Epidermal melanocyte (primary cell): Measurements from ENCODE around the gene TSHR.

Source experiments
- DNase-seq: peaks from one replicate; pipeline ENCODE4 v3.0.0; 2011; ENCODE audit warnings: low spot score; ENCODE audit not compliant: insufficient read length

The TSHR gene

GRCh38 chr14:81176241-81176640 is 220.8 kb downstream of the TSHR start:
- DNase-seq: no peak

DNA sequence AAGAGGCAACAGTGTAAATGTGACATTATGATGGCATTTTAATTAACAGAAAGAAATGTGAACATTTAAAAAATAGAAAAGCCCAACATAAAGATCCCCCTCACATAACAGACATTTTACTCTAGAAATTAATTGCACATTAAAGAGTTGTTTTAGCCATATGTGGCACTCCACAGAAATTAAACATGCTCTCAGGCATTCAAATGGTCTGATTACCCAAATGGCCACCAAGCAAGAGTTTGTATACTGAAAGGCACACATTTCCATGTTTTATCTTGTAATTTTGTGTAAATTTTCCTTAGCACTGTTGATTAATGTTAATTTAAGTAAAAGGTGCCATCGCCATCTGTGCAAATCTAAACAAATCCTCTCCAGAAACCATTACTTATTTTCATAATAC is 221.8 kb downstream of the TSHR start:
- no peak for DNase-seq

GRCh38 chr14:81178063-81178462 is 222.6 kb downstream of the TSHR start:
- no peak for DNase-seq

DNA sequence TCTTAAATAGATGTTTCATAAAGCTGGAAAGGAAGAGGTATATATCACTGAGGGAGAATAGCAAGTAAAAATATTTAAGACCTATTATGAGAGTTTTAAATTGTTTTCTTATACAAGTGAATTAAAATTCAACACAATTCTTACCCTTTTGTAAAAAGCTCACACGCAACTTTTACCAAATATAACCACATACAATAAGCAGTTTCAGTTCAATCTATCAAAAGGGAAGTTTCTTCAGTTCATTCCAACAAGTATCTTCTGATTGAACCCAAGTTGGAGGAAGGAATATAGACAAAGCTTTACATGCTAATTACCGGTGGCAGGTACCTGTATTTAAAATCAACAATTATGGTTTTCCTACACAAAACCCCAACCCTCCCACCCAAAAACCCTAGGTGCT is 224.2 kb downstream of the TSHR start:
- no peak for DNase-seq

DNA sequence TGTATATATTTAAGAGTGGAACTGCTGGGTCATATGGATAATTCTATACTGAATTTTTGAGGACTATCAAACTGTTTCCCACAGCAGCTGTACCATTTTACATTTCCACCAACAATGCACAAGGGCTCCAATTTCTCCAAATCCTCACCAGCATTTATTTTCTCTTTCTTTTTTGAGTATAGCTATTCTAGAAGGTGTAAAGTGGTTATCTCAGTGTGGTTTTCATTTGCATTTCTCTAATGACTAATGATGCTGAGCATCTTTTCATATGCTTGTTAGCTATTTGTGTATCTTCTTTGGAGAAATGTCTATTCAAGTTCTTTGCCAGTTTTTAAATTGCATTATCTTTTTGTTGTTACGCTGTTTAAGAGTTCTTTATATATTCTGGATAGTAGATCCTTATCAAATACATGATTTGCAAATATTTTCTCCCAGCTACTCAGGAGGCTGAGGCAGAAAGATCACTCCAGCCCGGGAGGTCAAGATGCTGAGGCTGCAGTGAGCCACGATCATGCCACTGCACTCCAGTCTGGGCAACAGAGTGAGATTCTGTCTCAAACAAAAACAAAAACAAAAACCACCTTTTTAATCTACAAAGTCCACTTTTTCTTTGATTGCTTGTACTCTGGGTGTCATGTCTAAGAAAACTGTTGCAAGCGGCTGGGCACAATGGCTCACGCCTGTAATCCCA is 232.6 kb downstream of the TSHR start:
- no peak for DNase-seq

- DNase-seq: no peak
Observed at GRCh38 chr14:81192594-81192993, 237.2 kb downstream of the TSHR start.

- no peak for DNase-seq
Observed at GRCh38 chr14:81193924-81194633, 238.7 kb downstream of the TSHR start.
